Endodermal cell (in vitro differentiated cells): ENCODE measurements around the gene CENPP. TPM values are rescaled to one million over a fixed set of nuclear protein-coding genes. Genes with fewer than 3 reads are reported as not detected.
A peak's percentile ranks its signal among the peaks of the same experiment; 100 is the strongest.

ENCODE experiments used
- DNase-seq: peaks from one replicate; pipeline ENCODE4 v3.0.0-alpha.2; 2017
- H3K27ac ChIP-seq: 2 replicates; pipeline ENCODE4 v1.5.1; 2013; ENCODE audit warnings: mild to moderate bottlenecking, low read depth, low read length, moderate library complexity
- H3K27me3 ChIP-seq: 2 replicates; pipeline ENCODE4 v1.6.1; 2013; ENCODE audit warnings: mild to moderate bottlenecking, low read length, moderate library complexity; ENCODE audit not compliant: insufficient read depth, control insufficient read depth, poor library complexity, severe bottlenecking
- H3K36me3 ChIP-seq: 2 replicates; pipeline ENCODE4 v1.7.0; 2013; ENCODE audit warnings: mild to moderate bottlenecking, low read length, moderate library complexity; ENCODE audit not compliant: control insufficient read depth, insufficient read depth
- H3K4me1 ChIP-seq: one replicate; pipeline ENCODE4 v1.7.0; 2013; ENCODE audit warnings: low read length; ENCODE audit not compliant: control insufficient read depth, insufficient read depth
- H3K4me3 ChIP-seq: 2 replicates; pipeline ENCODE4 v1.5.1; 2013; ENCODE audit warnings: mild to moderate bottlenecking, low read length, moderate library complexity
- H3K9ac ChIP-seq: 2 replicates; pipeline ENCODE4 v1.6.1; 2013; ENCODE audit warnings: mild to moderate bottlenecking, low read length, moderate library complexity; ENCODE audit not compliant: poor library complexity, severe bottlenecking; ENCODE audit errors: extremely low read depth
- H3K9me3 ChIP-seq: 2 replicates; pipeline ENCODE4 v1.6.1; 2013; ENCODE audit warnings: mild to moderate bottlenecking, low read length, moderate library complexity; ENCODE audit not compliant: control insufficient read depth
- H3K27ac Mint-ChIP-seq: 2 replicates; pipeline ENCODE4 v1.8.0; 2020; ENCODE audit warnings: mixed read lengths
- H3K27me3 Mint-ChIP-seq: 2 replicates; pipeline ENCODE4 v1.8.0; 2021; ENCODE audit warnings: mild to moderate bottlenecking, mixed read lengths; ENCODE audit not compliant: insufficient read depth
- H3K36me3 Mint-ChIP-seq: 2 replicates; pipeline ENCODE4 v1.8.0; 2020; ENCODE audit warnings: low read depth, mixed read lengths
- H3K4me1 Mint-ChIP-seq: 2 replicates; pipeline ENCODE4 v1.8.0; 2020; ENCODE audit warnings: mixed read lengths
- H3K4me3 Mint-ChIP-seq: 2 replicates; pipeline ENCODE4 v1.8.0; 2020; ENCODE audit warnings: mild to moderate bottlenecking, moderate library complexity, mixed read lengths
- H3K9me3 Mint-ChIP-seq: 2 replicates; pipeline ENCODE4 v1.8.0; 2020; ENCODE audit warnings: mild to moderate bottlenecking, mixed read lengths
- CTCF ChIP-seq: fragments of 200-600 bp; sonication (generic); conservative IDR thresholded peaks from 2 replicates; pipeline ENCODE4 v1.5.0; 2021; ENCODE audit warnings: antibody characterized with exemption, mild to moderate bottlenecking
- WGBS, 2 experiments: methylation state at CpG; one replicate each; pipeline versions ENCODE4 v1.1.5 to v1.1.7; 2013; ENCODE audit warnings: missing lambda C conversion rate in 2 of 2, mixed read lengths in 1 of 2; ENCODE audit not compliant: insufficient coverage in 1 of 2, insufficient read length in 1 of 2; 5-methylcytosine and 5-hydroxymethylcytosine counted together
- total RNA-seq, 2 donors: library from RNA; stranded (reverse); fragmentation: NEBNext Ultra II Directional in 1 of 2; extraction: Animal tissue kit (Norgen Biotek cat#: 25700) in 1 of 2; gene quantifications; 2 replicates in 1 of 2; 3 replicates in 1 of 2; pipeline ENCODE4 v1.2.1, GENCODE V29; 2021

Gene CENPP
- total RNA-seq, 2 donors from 2014 or later = 8.2 to 9.2 TPM

DNA sequence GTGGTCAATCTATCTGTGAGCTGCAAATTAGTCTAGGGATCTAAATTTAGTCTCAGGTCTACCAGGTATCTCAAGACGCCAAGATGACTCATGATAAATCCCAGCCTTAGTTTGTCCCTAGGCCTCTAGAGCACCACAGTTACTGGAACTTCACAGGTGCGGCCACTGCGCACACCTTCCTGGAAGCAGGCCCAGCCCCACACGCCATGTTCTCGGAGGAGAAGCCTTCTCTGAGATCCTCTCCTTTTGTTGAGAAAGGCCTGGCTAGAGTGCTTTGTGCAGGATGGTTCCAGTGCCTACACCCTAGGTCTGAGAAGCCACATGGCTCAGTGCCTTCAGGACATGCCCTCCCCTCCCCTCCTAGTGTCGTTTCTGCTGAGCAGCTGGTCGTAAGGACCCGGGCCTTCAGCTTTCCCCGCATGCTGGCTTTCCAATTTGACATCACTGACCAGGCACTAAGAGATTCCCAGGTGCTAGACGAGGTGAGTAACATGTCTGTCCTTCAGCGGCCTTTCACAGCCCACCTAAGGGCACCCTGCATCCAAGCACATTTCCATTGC is 292.3 kb downstream of the CENPP start:
- H3K36me3 ChIP-seq = peaks cover 48% of the 10 kb centered on the region
- no peak overlapping the region for H3K27ac ChIP-seq
- Mint-ChIP-seq H3K36me3 (peaks cover 50% of the 10 kb centered on the region), H3K9me3 (no peaks in the 10 kb centered on the region), H3K27me3 (no peaks in the 10 kb centered on the region), H3K27ac (peak overlapping the region; percentile 80), H3K4me1 (peaks cover 9% of the 10 kb centered on the region), H3K4me3 (no peak overlapping the region)
- H3K9me3 ChIP-seq = no peaks in the 10 kb centered on the region
- H3K4me3 ChIP-seq = no peak overlapping the region
- no peaks in the 10 kb centered on the region for H3K27me3 ChIP-seq
- DNase-seq = no peak
- no peak for TF ChIP-seq CTCF
- WGBS, 2 experiments = 94 to 95% methylated on average over 8 to 11 of the region's 11 CpGs
- no peak overlapping the region for H3K9ac ChIP-seq
- no peaks in the 10 kb centered on the region for H3K4me1 ChIP-seq

GRCh38 chr9:92618633-92619225 is 293.0 kb downstream of the CENPP start:
- H3K9me3 ChIP-seq = no peaks in the 10 kb centered on the region
- H3K36me3 ChIP-seq = peaks cover 51% of the 10 kb centered on the region
- no peak overlapping the region for H3K27ac ChIP-seq
- Mint-ChIP-seq H3K27ac (no peak overlapping the region), H3K4me1 (peaks cover 9% of the 10 kb centered on the region), H3K27me3 (no peaks in the 10 kb centered on the region), H3K36me3 (peaks cover 53% of the 10 kb centered on the region), H3K9me3 (no peaks in the 10 kb centered on the region), H3K4me3 (no peak overlapping the region)
- 89 to 95% methylated on average over 10 of the region's 10 CpGs for WGBS, 2 experiments
- no peaks in the 10 kb centered on the region for H3K27me3 ChIP-seq
- peak; percentile 7 for DNase-seq
- TF ChIP-seq CTCF = no peak
- no peak overlapping the region for H3K9ac ChIP-seq
- H3K4me3 ChIP-seq = no peak overlapping the region
- H3K4me1 ChIP-seq = no peaks in the 10 kb centered on the region

GRCh38 chr9:92619601-92620300 is 294.0 kb downstream of the CENPP start:
- no peak for TF ChIP-seq CTCF

More at GRCh38 chr9:92619601-92620300, 294.0 kb downstream of the CENPP start:
- Mint-ChIP-seq H3K4me3 (no peak overlapping the region), H3K36me3 (peaks cover 45% of the 10 kb centered on the region), H3K9me3 (no peaks in the 10 kb centered on the region), H3K27me3 (no peaks in the 10 kb centered on the region), H3K27ac (no peak overlapping the region), H3K4me1 (peaks cover 9% of the 10 kb centered on the region)
- H3K9ac ChIP-seq = no peak overlapping the region
- WGBS, 2 experiments = 95 to 97% methylated on average over 17 to 24 of the region's 24 CpGs
- H3K4me3 ChIP-seq = no peak overlapping the region
- H3K27ac ChIP-seq = no peak overlapping the region
- no peaks in the 10 kb centered on the region for H3K27me3 ChIP-seq
- no peaks in the 10 kb centered on the region for H3K4me1 ChIP-seq
- H3K9me3 ChIP-seq = no peaks in the 10 kb centered on the region
- peaks cover 55% of the 10 kb centered on the region for H3K36me3 ChIP-seq
- DNase-seq = peak; percentile 30
